HG03280 (cell line): ENCODE data around the gene LMAN2.
"Not testable (repeated sequence)": the region's sequence is repeated elsewhere in the genome, so short reads cannot be mapped to it uniquely, and the experiment has no call there.

ENCODE experiments used
- ATAC-seq: cut with Tn5 transposase; IDR thresholded peaks from one replicate; pipeline ENCODE4 v1.9.1; 2021; ENCODE audit warnings: mild to moderate bottlenecking, moderate library complexity; ENCODE audit not compliant: unreplicated experiment

LMAN2 gene

DNA sequence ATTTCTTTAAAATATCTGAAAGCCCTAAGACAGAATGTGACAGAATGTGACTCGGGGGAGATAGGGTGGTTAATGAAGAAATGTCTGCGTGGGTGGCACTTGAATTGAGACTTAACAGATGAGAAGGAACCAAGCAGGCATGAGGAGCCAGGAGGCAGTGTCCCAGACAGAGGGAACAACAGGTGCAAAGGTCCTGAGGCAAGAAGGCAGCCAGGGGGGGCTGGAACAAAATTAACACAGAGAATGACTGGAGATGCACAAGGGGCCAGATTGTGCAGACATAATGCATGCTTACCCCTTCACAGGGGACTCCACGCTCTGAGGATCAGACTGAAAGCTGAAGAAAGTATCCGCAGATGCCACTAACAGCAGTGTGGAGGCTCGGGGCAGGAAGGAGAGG lies 1.7 kb downstream of the LMAN2 start:
- no peak for ATAC-seq

DNA sequence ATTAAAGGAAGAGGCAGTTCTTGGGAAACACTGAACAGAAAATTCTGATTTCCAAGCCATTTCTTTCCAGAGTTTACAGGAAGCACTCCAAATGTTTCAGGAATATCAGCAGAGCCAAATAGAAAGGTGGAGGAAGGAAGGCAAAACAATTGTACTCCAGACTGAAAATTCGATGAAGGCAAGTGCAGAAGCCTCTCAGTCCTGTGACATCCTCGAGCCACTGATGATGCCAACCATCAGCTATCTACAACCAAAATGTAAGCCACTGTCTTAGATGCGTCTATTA lies 2.2 kb downstream of the LMAN2 start:
- no peak for ATAC-seq

DNA sequence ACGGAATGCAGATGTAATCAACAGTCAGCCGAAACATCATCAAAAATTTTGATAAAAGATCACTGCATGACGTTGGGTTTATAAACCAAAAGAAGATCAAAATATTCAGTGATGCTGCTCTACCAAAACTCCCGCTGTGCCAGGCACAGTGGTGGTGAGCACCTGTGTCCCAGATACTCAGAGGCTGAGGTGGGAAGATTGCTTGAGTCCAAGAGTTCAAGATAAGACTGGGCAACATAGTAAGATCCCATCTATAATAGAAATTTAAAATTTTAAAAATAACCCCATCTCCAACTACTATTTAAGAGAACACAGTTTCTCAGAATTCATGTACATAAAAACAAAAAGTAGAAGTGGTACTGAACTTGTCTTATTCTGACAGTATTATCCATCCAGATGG lies 3.8 kb downstream of the LMAN2 start:
- ATAC-seq, result no peak

DNA sequence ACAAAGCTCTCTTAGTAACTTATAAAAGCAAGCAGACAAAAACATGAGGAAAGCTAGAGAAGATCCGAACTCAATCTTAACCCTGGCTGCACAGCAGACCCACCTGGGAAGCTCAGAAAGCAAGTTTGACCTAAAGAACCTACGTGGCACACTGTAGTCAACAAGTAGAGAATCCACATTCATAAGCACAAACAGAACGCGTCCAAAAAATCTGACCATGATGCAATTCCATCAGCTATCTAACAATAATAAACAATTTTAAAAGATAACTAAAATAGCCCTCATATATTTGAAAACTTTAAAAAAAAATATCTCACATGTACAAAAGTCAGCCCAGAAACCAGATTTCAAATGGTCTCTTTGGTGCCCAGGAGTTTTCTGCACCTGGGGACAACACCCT lies 4.6 kb downstream of the LMAN2 start:
- no peak for ATAC-seq

DNA sequence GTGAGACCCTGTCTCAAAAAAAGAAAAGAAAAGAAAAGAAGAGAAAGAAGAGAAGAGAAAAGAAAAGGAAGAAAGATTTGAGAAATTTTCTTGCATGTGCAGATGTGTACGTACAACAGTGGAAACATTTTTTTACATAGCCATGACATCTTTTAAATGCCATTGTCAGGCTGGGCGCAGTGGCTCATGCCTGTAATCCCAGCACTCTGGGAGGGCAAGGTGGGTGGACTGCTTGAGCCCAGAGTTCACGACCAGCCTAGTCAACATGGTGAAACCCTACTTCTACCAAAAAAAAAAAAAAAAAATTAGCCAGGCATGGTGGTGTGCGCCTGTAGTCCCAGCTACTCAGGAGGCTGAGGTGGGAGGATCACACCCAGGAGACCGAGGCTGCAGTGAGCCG lies 6.6 kb downstream of the LMAN2 start:
- no peak for ATAC-seq

DNA sequence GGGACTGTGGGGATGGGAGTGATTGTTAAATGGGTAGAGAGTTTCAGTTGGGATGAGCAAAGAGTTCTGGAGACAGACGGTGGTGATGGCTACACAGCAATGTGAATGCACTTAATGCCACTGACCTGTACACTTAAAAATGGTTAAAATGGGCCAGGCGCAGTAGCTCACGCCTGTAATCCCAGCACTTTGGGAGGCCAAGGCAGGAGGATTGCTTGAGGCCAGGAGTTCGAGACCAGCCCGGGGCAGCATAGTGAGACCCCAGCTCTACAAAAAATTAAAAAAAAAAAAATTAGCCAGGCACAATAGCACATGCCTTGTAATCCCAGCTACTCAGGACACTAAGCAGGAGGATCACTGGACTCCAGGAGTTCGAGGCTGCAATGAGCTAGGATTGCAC lies 7.7 kb downstream of the LMAN2 start:
- ATAC-seq, result no peak

DNA sequence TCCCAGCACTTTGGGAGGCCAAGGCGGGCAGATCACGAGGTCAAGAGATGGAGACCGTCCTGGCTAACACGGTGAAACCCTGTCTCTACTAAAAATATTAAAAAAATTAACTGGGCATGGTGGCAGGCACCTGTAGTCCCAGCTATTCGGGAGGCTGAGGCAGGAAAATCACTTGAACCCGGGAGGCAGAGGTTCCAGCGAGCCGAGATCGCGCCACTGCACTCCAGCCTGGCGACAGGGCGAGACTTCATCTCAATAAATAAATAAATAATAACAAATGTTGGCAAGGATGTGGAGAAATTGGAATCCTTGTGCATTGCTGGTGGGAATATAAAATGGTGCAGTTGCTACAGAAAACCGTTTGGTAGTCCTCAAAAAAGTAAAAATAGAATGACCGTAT lies 8.5 kb downstream of the LMAN2 start:
- not testable (repeated sequence) for ATAC-seq

DNA sequence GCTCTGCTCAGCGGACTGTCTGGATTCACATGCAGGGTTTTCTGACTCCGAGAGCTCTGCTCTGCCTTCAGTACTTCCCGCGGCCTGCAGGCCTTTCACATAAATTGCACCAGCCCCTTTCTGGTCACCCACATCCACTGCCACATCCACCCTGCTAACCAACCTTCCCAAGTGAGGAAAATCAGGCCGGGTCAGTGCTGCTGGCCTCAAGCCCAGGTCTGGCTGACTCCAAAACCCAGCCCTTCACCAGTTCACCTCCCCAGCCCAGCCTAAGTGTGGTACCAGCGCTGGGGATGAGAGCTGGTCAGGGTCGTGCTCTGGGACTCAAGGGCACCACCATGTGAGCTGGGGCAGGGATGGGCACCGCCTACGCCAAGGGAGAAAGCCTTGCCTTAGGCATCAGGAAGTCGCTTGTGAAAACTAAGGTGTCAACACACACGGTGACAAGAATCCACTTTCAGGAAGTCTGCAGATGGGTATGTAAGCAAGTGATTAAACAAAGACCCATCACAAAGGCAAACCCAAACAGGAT lies 12.3 kb downstream of the LMAN2 start:
- no peak for ATAC-seq

DNA sequence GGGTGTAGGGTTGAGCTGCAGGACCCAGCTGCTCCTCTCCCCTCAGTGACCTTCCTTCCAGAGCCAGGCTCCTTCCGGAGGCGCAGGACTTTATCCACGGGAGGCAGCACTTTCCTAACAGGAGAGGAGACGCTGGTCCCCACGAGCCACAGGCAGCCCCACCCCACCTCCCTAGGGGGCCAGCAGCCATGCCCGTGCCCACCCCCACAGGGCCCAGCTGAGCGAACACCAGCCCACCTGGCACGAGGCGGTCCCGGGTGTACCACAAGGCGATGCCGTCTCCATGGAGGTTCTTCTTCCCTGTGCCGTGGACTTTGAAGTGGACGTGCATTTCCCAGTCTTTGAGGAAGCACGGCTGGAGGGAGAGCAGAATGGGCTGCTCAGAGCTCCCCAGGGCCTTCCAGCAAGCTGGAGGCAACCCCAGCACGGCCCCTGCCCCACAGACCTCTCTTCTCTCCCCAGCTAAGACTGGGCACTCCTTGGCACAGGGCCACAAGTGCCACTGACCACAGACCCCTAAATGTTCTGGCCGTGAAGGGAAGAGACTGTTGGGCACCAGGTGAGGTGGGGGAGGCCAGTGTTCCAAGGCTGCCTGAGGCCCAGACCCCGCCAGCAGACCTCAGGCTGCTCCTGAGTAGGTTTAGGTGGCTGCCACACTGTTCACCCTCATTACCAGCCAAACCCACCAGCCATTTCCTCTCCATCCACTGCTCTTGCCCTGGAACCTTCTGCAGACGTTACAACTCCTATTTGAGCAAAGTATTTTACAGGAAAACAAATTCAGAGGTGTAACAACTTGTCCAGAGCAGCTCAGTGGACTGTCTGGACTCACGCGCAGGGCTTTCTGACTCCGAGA lies 13.0 kb downstream of the LMAN2 start:
- ATAC-seq, result no peak

DNA sequence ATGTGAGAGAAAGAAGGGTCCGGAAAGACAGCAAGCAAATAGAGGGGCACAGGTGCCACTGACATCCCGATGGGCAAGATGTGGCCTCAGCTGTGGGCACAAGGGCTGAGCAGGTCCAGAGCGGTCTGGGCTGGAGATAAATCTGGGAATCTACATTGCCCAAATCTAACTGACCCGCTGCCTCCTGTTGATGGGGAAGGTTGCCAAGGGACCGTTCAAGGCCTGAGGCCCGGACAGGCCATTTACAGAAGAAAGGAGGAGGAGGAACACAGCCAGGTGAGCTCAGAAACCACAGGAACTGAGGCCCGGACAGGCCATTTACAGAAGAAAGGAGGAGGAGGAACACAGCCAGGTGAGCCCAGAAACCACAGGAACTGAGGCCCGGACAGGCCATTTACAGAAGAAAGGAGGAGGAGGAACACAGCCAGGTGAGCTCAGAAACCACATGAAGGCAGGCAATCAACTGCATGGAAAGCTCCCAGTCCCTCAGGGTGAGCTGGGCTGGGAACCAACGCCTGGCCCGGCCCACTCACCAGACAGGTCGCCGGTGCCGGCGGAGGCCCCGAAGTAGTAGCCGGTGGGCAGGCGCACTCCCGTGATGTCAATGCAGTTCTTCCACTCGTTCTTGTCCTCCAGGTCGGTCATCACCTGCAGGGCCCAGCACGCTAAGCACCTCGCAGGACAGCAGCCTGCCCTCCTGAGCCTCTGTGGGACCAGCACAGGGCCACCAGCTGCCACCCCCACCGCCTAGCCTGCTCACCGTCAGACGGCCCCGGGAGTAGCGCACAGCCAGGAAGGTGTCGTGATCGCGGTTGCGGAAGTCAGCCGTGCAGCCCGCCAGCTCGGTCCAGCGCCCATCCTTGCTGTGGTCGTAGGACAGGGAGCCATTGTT lies 14.6 kb downstream of the LMAN2 start:
- no peak for ATAC-seq

DNA sequence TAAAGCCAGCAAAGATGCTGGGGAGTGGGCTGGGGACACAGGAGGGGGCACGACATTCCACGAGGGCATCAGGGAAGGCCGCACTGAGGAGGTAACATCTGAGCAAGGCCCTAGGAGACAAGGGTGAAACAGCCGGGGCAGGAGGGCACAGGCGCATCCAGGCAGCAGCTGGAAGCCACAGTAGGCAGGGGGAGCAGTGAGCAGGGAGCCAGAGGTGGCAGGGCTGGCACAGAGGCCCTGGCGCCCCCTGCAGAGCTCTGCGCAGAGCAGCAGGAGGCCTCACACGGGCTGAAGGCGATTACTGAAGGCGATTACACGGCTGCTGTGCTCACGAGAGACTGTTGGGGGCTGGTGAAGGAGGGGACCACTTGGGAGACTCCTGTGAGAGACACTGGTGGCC lies 15.4 kb downstream of the LMAN2 start:
- no peak for ATAC-seq

DNA sequence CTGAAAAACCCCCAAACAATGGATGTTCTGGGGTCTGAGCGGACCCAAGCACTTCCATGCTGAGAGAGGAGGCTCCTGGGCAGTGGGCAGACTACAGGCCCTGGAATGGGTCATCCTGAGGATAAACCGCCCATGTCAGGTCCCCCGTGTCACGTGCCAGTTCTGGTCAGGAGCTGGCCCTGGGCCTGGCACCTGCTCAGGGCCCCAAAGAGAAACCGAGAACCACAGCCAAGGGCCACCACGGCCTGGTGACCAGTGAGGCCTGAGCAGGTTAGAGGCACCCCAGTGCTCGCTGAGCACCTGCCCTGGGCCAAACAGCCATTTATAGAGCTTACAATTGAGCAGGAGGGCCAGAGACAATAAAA lies 15.8 kb downstream of the LMAN2 start:
- no peak for ATAC-seq

DNA sequence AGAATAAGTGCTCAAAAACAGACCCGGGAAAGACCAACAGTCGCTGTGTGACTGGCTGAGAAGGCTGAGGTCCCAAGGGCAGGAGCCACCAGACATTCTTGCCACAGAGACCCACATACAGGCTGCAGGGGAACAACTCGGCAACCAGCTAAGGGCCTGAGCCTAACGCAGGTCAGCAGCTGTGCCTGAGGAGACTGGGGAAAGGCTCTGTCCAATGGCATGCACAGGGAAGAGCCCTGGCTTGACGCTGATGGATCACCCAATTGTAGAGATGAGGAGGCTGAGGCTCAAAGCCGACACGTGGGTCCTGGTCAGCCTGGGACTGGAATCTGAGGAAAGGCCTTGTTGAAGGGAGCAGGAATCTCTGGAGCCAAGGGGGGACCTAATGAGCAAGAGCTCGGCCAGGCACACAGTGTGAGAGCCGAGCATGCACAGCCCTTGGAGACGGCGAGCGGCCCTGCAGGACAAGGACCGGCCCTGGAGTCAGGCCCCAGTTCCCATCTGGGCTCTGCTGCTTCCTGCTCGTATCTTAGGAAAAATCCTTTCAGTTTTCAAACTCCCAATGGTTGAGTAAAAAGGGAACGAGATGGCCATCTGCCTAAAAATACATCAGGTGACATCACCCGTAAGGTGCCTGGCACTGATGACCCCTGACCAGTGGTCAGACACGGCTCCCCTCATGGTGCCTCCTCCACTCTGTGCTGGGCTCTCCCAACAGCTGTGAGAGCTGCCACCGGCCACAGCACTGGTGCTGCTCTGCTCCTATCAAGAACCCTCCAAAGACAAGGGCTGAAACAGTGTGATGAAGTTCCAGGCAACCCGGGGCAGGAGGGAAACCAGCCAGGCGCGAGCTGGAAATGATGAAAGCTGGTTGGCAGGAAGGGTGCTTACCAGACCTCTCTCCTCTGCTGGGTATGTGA lies 16.4 kb downstream of the LMAN2 start:
- no peak for ATAC-seq

DNA sequence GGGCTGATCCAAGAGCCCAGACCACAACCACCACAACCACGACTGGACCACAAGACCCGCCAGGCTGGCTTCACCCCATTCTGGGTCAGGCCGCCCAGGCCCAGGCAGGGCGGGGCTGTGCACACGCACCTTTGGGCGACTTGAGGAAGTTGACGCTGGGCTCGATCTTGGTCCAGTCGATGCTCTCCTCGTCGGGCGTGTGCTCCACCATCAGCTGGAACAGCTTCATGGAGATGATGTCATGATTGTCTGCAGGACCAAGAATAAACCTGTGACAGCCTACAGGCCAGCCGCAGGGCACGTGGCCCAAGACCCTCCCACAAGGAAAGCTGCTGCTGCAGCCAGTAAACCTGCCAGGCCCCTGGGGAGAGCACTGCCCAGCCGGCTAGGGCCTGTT lies 17.3 kb downstream of the LMAN2 start:
- ATAC-seq, result no peak

DNA sequence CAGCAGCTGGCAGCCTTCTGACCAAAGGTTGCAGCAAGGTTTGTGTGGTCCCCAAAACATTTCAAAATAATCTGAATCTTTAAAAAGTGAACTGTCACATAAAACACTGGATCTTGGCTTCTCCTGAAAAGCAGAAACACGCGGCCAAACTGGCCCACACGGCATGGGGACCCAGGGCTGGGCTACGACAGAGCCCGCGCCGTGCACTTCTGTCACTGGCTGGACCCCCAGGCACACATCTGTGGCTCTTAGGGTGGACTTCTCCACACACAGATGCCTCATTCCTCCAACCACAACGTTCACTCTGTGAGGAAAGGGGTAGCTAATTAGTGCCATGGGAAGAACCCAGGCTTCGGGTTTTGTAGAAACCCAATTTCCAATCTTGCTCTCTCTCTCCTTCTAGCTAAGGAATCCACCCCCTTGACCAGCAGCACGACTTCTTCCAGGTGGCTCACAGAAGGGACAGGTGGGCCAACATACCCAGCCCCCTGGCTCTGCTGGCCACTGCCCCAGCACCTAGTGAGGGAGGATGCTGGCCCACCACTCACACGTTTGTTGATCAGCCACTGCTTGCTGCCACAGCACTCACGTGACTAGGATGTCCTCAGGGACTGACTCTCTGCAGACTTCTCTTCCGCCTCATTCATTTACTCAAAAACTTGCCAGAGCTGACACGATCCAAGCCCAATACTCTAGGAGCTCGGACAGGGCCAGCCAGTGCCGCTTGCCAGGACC lies 17.9 kb downstream of the LMAN2 start:
- ATAC-seq, result no peak

DNA sequence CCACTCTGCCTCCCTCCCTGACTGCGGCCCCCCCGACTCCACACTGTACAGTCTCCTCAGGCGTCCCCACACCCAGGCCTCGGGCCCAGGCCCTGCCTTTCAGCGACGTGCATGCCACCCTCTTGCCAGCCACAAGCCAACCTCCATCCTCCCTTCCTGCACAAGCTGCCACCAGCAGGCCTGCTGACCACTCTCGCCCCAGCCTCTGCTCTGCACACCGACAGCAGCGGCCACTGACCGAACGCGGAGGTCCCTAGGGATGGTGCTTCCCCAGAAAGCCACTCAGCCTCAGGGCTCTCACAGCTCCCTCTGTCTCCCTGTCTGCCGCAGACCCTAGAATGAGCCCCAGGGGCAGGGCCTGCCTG lies 18.6 kb downstream of the LMAN2 start:
- ATAC-seq, result no peak

DNA sequence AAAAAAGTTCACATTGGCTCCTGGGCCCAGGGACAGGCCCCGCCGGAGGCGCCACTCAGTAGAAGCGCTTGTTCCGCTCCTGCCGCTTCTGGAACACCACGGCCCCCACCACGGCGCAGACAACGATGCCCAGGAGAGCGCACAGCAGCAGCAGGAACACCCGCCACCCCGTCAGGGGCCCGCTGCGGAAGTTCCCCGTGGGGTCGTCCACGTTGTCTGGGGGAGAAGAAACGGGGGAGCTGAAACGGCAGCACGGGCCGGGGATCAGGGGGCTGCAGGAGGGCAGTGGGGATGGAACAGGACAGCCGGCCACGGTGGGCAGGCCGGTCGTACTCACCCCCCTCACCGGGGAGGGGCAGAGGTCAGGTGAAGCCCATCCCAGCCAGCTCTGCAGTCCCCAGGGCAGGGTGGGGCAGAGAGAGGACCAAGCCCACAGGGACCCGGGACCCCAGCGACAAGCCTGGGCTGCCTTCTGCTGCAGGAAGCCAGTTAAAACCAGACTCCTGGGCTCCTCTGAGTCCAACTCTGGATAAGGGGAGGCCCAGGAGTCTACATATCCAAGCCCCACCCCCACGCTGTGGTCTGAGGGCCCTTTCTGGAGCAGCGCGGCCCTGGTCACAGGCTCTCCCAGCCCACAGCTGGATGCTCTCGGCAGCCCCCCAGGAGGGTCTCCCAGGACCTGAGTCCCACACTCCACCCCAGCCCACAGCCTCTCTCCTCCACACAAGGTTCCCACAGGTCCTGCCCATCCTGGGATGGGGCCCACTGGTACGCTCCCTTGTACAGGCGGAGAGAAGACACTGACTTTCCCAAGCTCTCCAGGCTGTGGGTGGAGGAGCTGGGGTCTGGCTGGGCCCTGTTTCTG lies 19.2 kb downstream of the LMAN2 start:
- no peak for ATAC-seq

DNA sequence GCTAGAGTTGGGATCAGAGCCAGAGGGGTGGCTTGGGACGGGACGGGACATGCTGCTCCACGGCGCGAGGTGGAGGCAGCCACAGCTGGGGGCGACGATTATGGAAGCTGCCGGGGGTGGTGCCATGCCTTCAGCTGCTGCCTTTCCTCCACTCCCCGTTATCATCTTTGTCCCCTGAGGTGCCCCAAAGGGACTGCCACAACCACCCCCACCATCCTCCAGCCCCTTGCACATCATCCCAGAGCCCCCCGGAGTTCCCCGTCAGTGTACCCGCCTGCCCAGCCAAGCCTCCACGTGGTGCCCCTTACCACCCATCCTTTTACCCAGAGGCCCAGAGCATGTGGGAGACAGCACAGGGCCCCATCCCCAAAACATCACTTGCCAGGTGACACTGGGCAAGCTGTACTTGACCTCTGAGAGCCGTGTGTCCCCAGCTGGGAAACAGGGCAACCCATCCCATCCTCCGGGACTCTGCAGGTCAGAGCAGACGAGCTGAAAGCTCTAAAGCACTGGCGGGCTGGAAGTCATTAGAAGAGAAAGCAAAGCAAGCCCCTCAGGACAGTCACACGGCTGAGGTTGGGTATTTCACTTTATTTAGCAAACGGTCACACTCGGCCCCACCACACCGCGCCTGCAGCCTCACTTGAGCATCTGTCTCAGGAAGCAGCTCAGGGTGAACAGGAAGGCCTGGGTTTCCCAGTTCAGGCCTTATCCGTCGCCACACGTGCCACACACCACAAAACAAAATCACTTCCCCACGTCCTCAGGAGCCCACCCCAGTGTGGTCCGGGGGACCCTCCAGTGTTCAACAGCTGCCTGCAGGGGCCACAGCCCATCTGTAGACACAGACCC lies 20.3 kb downstream of the LMAN2 start:
- no peak for ATAC-seq

DNA sequence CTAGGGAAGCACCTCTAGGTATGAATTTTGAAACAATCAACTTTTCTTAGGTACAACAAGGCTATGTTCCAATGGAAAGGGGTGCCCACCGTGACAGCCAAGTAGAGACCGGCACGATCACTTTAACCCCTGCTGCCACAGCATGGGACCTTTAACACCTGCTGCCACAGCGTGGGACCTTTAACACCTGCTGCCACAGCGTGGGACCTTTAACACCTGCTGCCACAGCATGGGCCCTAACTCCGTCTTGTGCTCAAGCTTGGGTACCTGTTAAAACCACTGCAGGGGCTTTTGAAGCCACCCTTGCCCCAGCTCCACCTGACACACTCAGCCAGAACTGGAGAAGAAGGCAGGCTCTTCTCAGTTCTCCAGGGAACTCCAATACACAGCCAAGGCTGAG lies 21.6 kb downstream of the LMAN2 start:
- no peak for ATAC-seq
